K562 (cell line): Measurements from ENCODE around the gene NFE2. TPM values are rescaled to one million over a fixed set of nuclear protein-coding genes. Genes with fewer than 3 reads are reported as not detected.

Experiments used
- FOXK1 ChIP-seq: sonication (generic); formaldehyde crosslinking; IDR thresholded peaks from 2 replicates; pipeline ENCODE4 v1.8.0; 2022; ENCODE audit warnings: missing genetic modification reagents, mild to moderate bottlenecking, borderline replicate concordance
- GTF2F1 ChIP-seq: IDR thresholded peaks from 2 replicates; pipeline ENCODE4 v1.6.1; 2011; ENCODE audit warnings: low read depth, low read length, improper control_type of control experiment
- KAT7 ChIP-seq: sonication (generic); formaldehyde crosslinking; IDR thresholded peaks from 2 replicates; pipeline ENCODE4 v1.8.0; 2022; ENCODE audit warnings: missing genetic modification reagents, mild to moderate bottlenecking, borderline replicate concordance
- KDM2B ChIP-seq: fragments of 250-450 bp; sonication (Bioruptor Pico); IDR thresholded peaks from 2 replicates; pipeline ENCODE4 v1.8.0; 2021; ENCODE audit warnings: mild to moderate bottlenecking, moderate library complexity
- NFYB ChIP-seq: IDR thresholded peaks from 2 replicates; pipeline ENCODE4 v1.6.1; 2011; ENCODE audit warnings: mild to moderate bottlenecking, moderate library complexity; ENCODE audit not compliant: insufficient read length; ENCODE audit errors: extremely low read depth
- NR2C1 ChIP-seq, 2 experiments: fragments of 450-650 bp; IDR thresholded peaks; 2 replicates each; pipeline ENCODE4 v1.6.1; 2017; ENCODE audit warnings: mild to moderate bottlenecking in 2 of 2, antibody characterized with exemption in 1 of 2, inconsistent platforms in 1 of 2, missing compliant biosample characterization in 1 of 2, missing genetic modification characterization in 1 of 2
- NR2C2 ChIP-seq, 2 experiments: fragments of 200-800 bp in 1 of 2; sonication (Bioruptor generic) in 1 of 2; sonication (generic) in 1 of 2; formaldehyde crosslinking in 1 of 2; IDR thresholded peaks; 2 replicates each; pipeline versions ENCODE4 v1.6.1 to v1.8.0; 2016 to 2022; ENCODE audit warnings: mild to moderate bottlenecking in 1 of 2, missing compliant biosample characterization in 1 of 2, missing genetic modification characterization in 1 of 2, missing genetic modification reagents in 1 of 2
- NR4A1 ChIP-seq, 2 experiments: fragments of 250-450 bp in 1 of 2; fragments of 450-650 bp in 1 of 2; sonication (Bioruptor Pico) in 1 of 2; IDR thresholded peaks; 2 replicates each; pipeline versions ENCODE4 v1.4.0 to v1.6.1; 2016 to 2020; ENCODE audit warnings: mild to moderate bottlenecking in 2 of 2, missing compliant biosample characterization in 1 of 2, missing genetic modification characterization in 1 of 2, moderate library complexity in 1 of 2
- RBFOX2 ChIP-seq: fragments of 200-400 bp; formaldehyde crosslinking; IDR thresholded peaks from 2 replicates; pipeline ENCODE4 v1.6.1; 2017; ENCODE audit warnings: low read depth, mild to moderate bottlenecking, low read length, moderate library complexity
- SAFB ChIP-seq: fragments of 200-400 bp; formaldehyde crosslinking; IDR thresholded peaks from 2 replicates; pipeline ENCODE4 v1.6.1; 2017; ENCODE audit warnings: low read depth, low read length, borderline replicate concordance
- SMARCA4 ChIP-seq: fragments of 450-650 bp; IDR thresholded peaks from 2 replicates; pipeline ENCODE4 v1.6.1; 2016
- SUPT5H ChIP-seq: fragments of 450-650 bp; IDR thresholded peaks from 2 replicates; pipeline ENCODE4 v1.6.1; 2016
- ZBTB1 ChIP-seq: sonication (generic); formaldehyde crosslinking; IDR thresholded peaks from 2 replicates; pipeline ENCODE4 v1.8.1; 2023; ENCODE audit warnings: missing genetic modification reagents, low read depth, mild to moderate bottlenecking, borderline replicate concordance
- ZNF311 ChIP-seq: fragments of 250-450 bp; sonication (Bioruptor Pico); IDR thresholded peaks from 2 replicates; pipeline ENCODE4 v1.4.0; 2020; ENCODE audit warnings: mild to moderate bottlenecking, moderate library complexity
- polyA plus RNA-seq, 8 experiments: library from polyadenylated mRNA; depleted of rRNA in 4 of 8; stranded (reverse) in 5 of 8; unstranded in 3 of 8; fragments of >200 nt; fragmentation: Nextera tagmentation in 2 of 8; fragmentation: Illumina TruSeq in 1 of 8; extraction: Ambion mirVana in 2 of 8; extraction: Trizol in 1 of 8; gene quantifications; 2 replicates each; pipeline versions ENCODE4 v1.2.1 to v1.2.3, GENCODE V29; 2011 to 2014; ENCODE audit warnings: inconsistent platforms in 1 of 8, missing spikeins in 1 of 8
- total RNA-seq, 7 experiments: library from RNA; depleted of rRNA in 6 of 7; stranded (reverse); fragments of >200 nt in 6 of 7; fragmentation: Illumina TruSeq in 2 of 7; extraction: Trizol in 2 of 7; gene quantifications; 2 replicates each; pipeline versions ENCODE4 v1.2.1 to v1.2.3, GENCODE V29; 2011 to 2021; ENCODE audit warnings: low replicate concordance in 1 of 7
- TF ChIP-seq, protein P1 (sequence below): sonication (generic); formaldehyde crosslinking; IDR thresholded peaks from 2 replicates; pipeline ENCODE4 v1.8.0; 2023; ENCODE audit warnings: mild to moderate bottlenecking, missing genetic modification reagents
- TF ChIP-seq, protein P2 (sequence below): sonication (generic); formaldehyde crosslinking; IDR thresholded peaks from 2 replicates; pipeline ENCODE4 v1.8.0; 2022; ENCODE audit warnings: mild to moderate bottlenecking, missing genetic modification reagents, borderline replicate concordance
- TF ChIP-seq, protein P3 (sequence below): fragments of 200-800 bp; sonication (Bioruptor generic); IDR thresholded peaks from 2 replicates; pipeline ENCODE4 v1.6.1; 2016; ENCODE audit warnings: missing genetic modification characterization, missing compliant biosample characterization

The NFE2 gene
- total and polyA plus RNA-seq, 9 of the 15 experiments (the other 6 are each of a cell fraction or from before 2014, with no cell fraction given): 12.3 to 282 (median 208) TPM

DNA sequence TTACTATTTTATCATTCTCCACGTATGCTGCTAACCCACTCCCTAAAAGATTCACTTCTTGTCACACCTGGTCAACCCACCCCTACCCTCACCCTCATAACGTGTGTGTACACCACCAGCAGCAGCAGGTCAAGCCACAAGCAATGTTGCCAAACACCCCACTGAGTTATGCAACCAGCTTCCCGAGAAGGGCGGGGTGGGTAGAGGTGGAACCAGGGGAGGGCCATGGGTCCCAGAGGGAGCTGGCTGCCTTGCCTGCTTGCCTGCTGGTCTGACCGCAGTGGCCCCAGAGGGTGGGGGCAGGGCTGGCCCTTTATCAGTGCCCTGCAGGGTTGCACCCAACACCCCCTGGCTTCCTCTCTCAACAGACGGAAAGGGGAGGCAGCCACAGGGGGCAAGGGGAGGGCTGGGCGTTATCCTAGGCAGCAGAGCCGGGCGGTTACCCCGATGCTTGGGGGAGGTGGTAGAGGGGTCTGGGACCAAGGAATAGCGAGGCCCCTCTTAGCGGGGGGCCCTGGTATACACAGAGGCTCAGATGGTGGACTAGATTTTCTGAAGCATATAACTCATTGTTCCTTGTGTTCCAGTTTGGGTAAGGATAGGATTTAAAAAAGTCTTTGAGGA lies 3.5 kb upstream of the NFE2 start (continued):
- TF ChIP-seq NR2C1 (IDR thresholded peaks at IDR 0.05) (no peak), NR2C1 (tag; IDR thresholded peaks at IDR 0.05) (peak; percentile 80), GTF2F1 (no peak), KAT7 (CRISPR knock-in tag) (peak; percentile 49; the same call in 1 of the 2 replicates), SAFB (no peak), SUPT5H (peak; percentile 59; the same call in 1 of the 2 replicates), FOXK1 (CRISPR knock-in tag) (0 out of 2 replicates have a peak, but pooled peaks have one; percentile 86), SMARCA4 (peak; percentile 98), KDM2B (CRISPR knock-in tag) (no peak), NR4A1 (CRISPR knock-in tag; IDR thresholded peaks at IDR 0.05) (peak; percentile 94; the same call in 1 of the 2 replicates), NR4A1 (tag; IDR thresholded peaks at IDR 0.05) (peak; percentile 94), ZNF311 (peak; percentile 88), NR2C2 (CRISPR knock-in tag; IDR thresholded peaks at IDR 0.05) (peak; percentile 62; the same call in 1 of the 2 replicates), NR2C2 (tag; IDR thresholded peaks at IDR 0.05) (peak; percentile 73), ZBTB1 (peak; percentile 44; the same call in 1 of the 2 replicates), RBFOX2 (peak; percentile 76), NFYB (no peak)
- TF ChIP-seq, protein P1, sequence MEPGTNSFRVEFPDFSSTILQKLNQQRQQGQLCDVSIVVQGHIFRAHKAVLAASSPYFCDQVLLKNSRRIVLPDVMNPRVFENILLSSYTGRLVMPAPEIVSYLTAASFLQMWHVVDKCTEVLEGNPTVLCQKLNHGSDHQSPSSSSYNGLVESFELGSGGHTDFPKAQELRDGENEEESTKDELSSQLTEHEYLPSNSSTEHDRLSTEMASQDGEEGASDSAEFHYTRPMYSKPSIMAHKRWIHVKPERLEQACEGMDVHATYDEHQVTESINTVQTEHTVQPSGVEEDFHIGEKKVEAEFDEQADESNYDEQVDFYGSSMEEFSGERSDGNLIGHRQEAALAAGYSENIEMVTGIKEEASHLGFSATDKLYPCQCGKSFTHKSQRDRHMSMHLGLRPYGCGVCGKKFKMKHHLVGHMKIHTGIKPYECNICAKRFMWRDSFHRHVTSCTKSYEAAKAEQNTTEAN: 0 out of 2 replicates have a peak, but pooled peaks have one; percentile 33
- TF ChIP-seq, protein P2, sequence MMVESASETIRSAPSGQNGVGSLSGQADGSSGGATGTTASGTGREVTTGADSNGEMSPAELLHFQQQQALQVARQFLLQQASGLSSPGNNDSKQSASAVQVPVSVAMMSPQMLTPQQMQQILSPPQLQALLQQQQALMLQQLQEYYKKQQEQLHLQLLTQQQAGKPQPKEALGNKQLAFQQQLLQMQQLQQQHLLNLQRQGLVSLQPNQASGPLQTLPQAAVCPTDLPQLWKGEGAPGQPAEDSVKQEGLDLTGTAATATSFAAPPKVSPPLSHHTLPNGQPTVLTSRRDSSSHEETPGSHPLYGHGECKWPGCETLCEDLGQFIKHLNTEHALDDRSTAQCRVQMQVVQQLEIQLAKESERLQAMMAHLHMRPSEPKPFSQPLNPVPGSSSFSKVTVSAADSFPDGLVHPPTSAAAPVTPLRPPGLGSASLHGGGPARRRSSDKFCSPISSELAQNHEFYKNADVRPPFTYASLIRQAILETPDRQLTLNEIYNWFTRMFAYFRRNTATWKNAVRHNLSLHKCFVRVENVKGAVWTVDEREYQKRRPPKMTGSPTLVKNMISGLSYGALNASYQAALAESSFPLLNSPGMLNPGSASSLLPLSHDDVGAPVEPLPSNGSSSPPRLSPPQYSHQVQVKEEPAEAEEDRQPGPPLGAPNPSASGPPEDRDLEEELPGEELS: peak; percentile 82; the same call in 1 of the 2 replicates
- TF ChIP-seq, protein P3, sequence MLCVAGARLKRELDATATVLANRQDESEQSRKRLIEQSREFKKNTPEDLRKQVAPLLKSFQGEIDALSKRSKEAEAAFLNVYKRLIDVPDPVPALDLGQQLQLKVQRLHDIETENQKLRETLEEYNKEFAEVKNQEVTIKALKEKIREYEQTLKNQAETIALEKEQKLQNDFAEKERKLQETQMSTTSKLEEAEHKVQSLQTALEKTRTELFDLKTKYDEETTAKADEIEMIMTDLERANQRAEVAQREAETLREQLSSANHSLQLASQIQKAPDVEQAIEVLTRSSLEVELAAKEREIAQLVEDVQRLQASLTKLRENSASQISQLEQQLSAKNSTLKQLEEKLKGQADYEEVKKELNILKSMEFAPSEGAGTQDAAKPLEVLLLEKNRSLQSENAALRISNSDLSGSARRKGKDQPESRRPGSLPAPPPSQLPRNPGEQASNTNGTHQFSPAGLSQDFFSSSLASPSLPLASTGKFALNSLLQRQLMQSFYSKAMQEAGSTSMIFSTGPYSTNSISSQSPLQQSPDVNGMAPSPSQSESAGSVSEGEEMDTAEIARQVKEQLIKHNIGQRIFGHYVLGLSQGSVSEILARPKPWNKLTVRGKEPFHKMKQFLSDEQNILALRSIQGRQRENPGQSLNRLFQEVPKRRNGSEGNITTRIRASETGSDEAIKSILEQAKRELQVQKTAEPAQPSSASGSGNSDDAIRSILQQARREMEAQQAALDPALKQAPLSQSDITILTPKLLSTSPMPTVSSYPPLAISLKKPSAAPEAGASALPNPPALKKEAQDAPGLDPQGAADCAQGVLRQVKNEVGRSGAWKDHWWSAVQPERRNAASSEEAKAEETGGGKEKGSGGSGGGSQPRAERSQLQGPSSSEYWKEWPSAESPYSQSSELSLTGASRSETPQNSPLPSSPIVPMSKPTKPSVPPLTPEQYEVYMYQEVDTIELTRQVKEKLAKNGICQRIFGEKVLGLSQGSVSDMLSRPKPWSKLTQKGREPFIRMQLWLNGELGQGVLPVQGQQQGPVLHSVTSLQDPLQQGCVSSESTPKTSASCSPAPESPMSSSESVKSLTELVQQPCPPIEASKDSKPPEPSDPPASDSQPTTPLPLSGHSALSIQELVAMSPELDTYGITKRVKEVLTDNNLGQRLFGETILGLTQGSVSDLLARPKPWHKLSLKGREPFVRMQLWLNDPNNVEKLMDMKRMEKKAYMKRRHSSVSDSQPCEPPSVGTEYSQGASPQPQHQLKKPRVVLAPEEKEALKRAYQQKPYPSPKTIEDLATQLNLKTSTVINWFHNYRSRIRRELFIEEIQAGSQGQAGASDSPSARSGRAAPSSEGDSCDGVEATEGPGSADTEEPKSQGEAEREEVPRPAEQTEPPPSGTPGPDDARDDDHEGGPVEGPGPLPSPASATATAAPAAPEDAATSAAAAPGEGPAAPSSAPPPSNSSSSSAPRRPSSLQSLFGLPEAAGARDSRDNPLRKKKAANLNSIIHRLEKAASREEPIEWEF: peak; percentile 78; the same call in 1 of the 2 replicates
